ENCODE results near the gene INO80.
"Not testable (repeated sequence)": the region's sequence is repeated elsewhere in the genome, so short reads cannot be mapped to it uniquely, and the experiment has no call there.

INO80 gene

GRCh38 chr15:40963201-40963600 lies 152.9 kb downstream of the INO80 start:
- H3K9me3 Mint-ChIP-seq: peaks cover 11% of the 10 kb centered on the region
- TF ChIP-seq, protein P1, sequence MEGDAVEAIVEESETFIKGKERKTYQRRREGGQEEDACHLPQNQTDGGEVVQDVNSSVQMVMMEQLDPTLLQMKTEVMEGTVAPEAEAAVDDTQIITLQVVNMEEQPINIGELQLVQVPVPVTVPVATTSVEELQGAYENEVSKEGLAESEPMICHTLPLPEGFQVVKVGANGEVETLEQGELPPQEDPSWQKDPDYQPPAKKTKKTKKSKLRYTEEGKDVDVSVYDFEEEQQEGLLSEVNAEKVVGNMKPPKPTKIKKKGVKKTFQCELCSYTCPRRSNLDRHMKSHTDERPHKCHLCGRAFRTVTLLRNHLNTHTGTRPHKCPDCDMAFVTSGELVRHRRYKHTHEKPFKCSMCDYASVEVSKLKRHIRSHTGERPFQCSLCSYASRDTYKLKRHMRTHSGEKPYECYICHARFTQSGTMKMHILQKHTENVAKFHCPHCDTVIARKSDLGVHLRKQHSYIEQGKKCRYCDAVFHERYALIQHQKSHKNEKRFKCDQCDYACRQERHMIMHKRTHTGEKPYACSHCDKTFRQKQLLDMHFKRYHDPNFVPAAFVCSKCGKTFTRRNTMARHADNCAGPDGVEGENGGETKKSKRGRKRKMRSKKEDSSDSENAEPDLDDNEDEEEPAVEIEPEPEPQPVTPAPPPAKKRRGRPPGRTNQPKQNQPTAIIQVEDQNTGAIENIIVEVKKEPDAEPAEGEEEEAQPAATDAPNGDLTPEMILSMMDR (IDR thresholded peaks at IDR 0.05): no peak
- peaks cover 6% of the 10 kb centered on the region for H3K36me3 Mint-ChIP-seq (ENCODE audit: low read depth)
- no peak for DNase-seq
- peaks cover 53% of the 10 kb centered on the region for H3K4me1 Mint-ChIP-seq
- peaks cover 12% of the 10 kb centered on the region for H3K27me3 Mint-ChIP-seq (ENCODE audit: low read depth, poor library complexity)
- no peak overlapping the region for H3K4me3 Mint-ChIP-seq
- no peak overlapping the region for H3K27ac Mint-ChIP-seq

GRCh38 chr15:40962317-40962716 lies 153.8 kb downstream of the INO80 start:
- Mint-ChIP-seq H3K27ac (peak overlapping the region; percentile 25), H3K9me3 (peaks cover 11% of the 10 kb centered on the region), H3K4me1 (peaks cover 57% of the 10 kb centered on the region)
- H3K27me3 Mint-ChIP-seq (ENCODE audit: low read depth, poor library complexity); DNase-seq; H3K4me3 Mint-ChIP-seq; H3K36me3 Mint-ChIP-seq (ENCODE audit: low read depth): not testable (repeated sequence)

DNA sequence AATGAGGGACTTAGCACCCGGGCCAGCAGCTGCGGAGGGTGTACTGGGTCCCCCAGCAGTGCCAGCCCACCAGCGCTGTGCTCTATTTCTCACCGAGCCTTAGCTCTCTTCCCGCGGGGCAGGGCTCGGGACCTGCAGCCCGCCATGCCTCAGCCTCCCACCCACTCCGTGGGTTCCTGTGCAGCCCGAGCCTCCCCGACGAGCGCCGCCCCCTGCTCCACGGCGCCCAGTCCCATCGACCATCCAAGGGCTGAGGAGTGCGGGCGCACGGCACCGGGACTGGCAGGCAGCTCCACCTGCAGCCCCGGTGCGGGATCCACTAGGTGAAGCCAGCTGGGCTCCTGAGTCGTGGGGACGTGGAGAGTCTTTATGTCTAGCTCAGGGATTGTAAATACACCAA lies 154.3 kb downstream of the INO80 start:
- H3K9me3 Mint-ChIP-seq: peaks cover 11% of the 10 kb centered on the region
- H3K27ac Mint-ChIP-seq; DNase-seq; H3K27me3 Mint-ChIP-seq (ENCODE audit: low read depth, poor library complexity); H3K36me3 Mint-ChIP-seq (ENCODE audit: low read depth); H3K4me3 Mint-ChIP-seq: not testable (repeated sequence)
- H3K4me1 Mint-ChIP-seq: peaks cover 55% of the 10 kb centered on the region

DNA sequence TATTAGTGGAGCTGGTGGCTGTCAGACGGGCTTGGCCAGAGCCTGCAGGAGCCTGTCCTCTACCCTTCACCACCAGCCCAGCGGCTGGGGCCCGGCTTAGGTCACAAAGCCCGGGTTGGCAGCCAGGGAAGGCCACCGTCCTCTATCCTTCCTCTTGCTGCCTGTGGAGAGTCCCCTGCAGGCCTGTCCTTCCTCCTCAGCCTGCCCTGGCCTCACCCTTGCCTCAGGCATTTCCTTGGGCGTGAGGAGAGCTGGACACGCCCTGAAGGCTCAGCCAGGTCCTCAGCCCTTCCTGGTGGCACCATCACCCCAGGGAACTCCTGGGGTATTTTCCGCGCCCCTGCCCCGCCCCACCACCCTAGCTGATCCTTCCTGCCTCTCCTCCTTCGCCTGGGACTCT lies 155.2 kb downstream of the INO80 start:
- Mint-ChIP-seq H3K4me3 (no peak overlapping the region), H3K27ac (no peak overlapping the region), H3K36me3 (ENCODE audit: low read depth) (peaks cover 6% of the 10 kb centered on the region), H3K27me3 (ENCODE audit: low read depth, poor library complexity) (peaks cover 8% of the 10 kb centered on the region), H3K9me3 (peaks cover 11% of the 10 kb centered on the region), H3K4me1 (peaks cover 53% of the 10 kb centered on the region)
- TF ChIP-seq, protein P1 (IDR thresholded peaks at IDR 0.05): no peak
- DNase-seq: no peak

DNA sequence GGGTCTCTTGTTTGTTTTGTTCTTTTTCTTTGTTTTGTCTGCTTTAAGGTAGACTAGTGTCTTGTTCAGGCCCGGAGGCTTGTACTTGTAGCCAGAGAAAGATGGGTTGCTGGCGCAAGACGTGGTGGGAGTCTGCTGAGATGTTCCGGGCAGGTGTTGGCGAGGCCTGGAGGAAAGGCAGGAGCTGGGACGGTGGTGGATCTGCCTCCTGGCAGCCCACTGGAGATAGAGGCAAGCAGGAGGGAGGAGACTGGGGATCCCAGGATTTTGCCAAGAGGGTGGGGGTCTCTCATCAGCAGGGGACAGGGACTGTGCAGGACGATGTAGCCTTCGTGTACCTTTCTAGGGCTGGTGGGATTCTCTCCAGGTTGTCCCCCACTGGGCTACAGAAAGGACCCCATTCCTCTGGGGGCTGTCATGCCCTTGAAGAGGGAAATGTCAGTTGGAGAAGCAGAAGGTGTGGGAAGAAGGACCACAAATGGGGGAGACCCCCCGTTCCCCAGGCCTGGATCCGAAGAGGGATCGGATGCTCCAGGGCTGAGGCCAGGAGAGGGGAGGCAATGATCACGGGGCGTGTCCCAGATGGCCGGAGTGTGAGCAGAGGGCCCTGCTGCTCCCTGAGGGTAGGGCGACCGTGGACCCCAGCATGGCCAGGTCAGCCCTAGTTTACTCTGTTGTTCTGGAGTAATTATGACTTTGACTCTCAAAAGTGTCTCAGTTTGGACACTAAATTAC lies 155.8 kb downstream of the INO80 start:
- TF ChIP-seq, protein P1 (IDR thresholded peaks at IDR 0.05): no peak
- Mint-ChIP-seq H3K9me3 (peaks cover 11% of the 10 kb centered on the region), H3K27ac (peak overlapping the region; percentile 58), H3K4me1 (peaks cover 50% of the 10 kb centered on the region), H3K4me3 (peak overlapping the region; percentile 12), H3K27me3 (ENCODE audit: low read depth, poor library complexity) (peaks cover 8% of the 10 kb centered on the region), H3K36me3 (ENCODE audit: low read depth) (peaks cover 6% of the 10 kb centered on the region)
- no peak for DNase-seq

- Mint-ChIP-seq H3K9me3 (peaks cover 11% of the 10 kb centered on the region), H3K4me1 (peaks cover 42% of the 10 kb centered on the region), H3K27me3 (ENCODE audit: low read depth, poor library complexity) (peaks cover 12% of the 10 kb centered on the region), H3K36me3 (ENCODE audit: low read depth) (peaks cover 6% of the 10 kb centered on the region), H3K27ac (peak overlapping the region; percentile 58), H3K4me3 (peak overlapping the region; percentile 18)
- TF ChIP-seq, protein P1 (IDR thresholded peaks at IDR 0.05): no peak
- peak; percentile 59 for DNase-seq
These were observed 156.5 kb downstream of the INO80 start for GRCh38 chr15:40959331-40960141.
